H1 (cell line): ENCODE results near the gene CHI3L2. TPM values are rescaled to one million over a fixed set of nuclear protein-coding genes. Genes with fewer than 3 reads are reported as not detected.

Source experiments
- CTCF ChIA-PET: fragments of 300-600 bp; sonication (Branson Sonifier 250); formaldehyde crosslinking; loops from one replicate; lab custom pipeline; 2021; ENCODE audit not compliant: partially characterized antibody; lab: Charles Lee
- POLR2A ChIA-PET: fragments of 300-600 bp; sonication (Branson Sonifier 250); formaldehyde crosslinking; loops from one replicate; lab custom pipeline; 2021; ENCODE audit warnings: inconsistent platforms; ENCODE audit not compliant: partially characterized antibody; lab: Charles Lee
- DNase-seq, 2 experiments: peaks; one replicate each; pipeline versions ENCODE4 v3.0.0 to v3.0.0-alpha.2; 2010 to 2022; ENCODE audit warnings: low spot score in 2 of 2, low read depth in 1 of 2, mixed read lengths in 1 of 2
- FAIRE-seq: peaks from 2 replicates; lab custom pipeline; 2011; peaks lifted over from hg19 to GRCh38; lab: Jason Lieb, UNC
- H2AFZ ChIP-seq: 2 replicates; pipeline ENCODE4 v1.8.1; 2012; ENCODE audit warnings: low read length, inconsistent platforms
- H2AK5ac ChIP-seq: 2 replicates; pipeline ENCODE4 v1.6.1; 2013; ENCODE audit warnings: low read depth, low read length
- H2BK120ac ChIP-seq: replicated peaks from 2 replicates; pipeline ENCODE3; 2013; ENCODE audit warnings: low read depth, low read length, inconsistent platforms
- H2BK12ac ChIP-seq: 2 replicates; pipeline ENCODE4 v1.6.1; 2013; ENCODE audit warnings: low read depth, low read length
- H2BK15ac ChIP-seq: 2 replicates; pipeline ENCODE4 v1.6.1; 2013; ENCODE audit warnings: low read length
- H2BK20ac ChIP-seq: 2 replicates; pipeline ENCODE4 v1.6.1; 2013; ENCODE audit warnings: low read length
- H2BK5ac ChIP-seq: 2 replicates; pipeline ENCODE4 v1.6.1; 2013; ENCODE audit warnings: low read depth, low read length
- H3K14ac ChIP-seq: 2 replicates; pipeline ENCODE4 v1.6.1; 2013; ENCODE audit warnings: inconsistent platforms; ENCODE audit not compliant: insufficient read length
- H3K18ac ChIP-seq: 2 replicates; pipeline ENCODE4 v1.6.1; 2013; ENCODE audit warnings: low read length; ENCODE audit errors: extremely low read depth
- H3K23ac ChIP-seq: 2 replicates; pipeline ENCODE4 v1.6.1; 2013; ENCODE audit warnings: inconsistent platforms; ENCODE audit not compliant: insufficient read length
- H3K23me2 ChIP-seq: 2 replicates; pipeline ENCODE4 v1.6.1; 2013; ENCODE audit warnings: low read depth, low read length
- H3K27ac ChIP-seq: 2 replicates; pipeline ENCODE4 v1.6.1; 2011; ENCODE audit warnings: low read depth, low read length, inconsistent platforms
- H3K27me3 ChIP-seq, 4 experiments: replicated peaks in 1 of 4; 1 replicate in 1 of 4; 2 replicates in 3 of 4; pipeline versions ENCODE4 v1.6.1 to v1.8.1; 2011 to 2013; ENCODE audit warnings: low read length in 3 of 4, mild to moderate bottlenecking in 3 of 4, inconsistent platforms in 2 of 4, mixed read lengths in 2 of 4, moderate library complexity in 1 of 4; ENCODE audit not compliant: control insufficient read depth in 3 of 4, insufficient read depth in 3 of 4; ENCODE audit errors: extremely low read depth in 1 of 4
- H3K36me3 ChIP-seq, 4 experiments: 2 replicates each; pipeline versions ENCODE4 v1.6.1 to v1.8.1; 2011 to 2013; ENCODE audit warnings: mild to moderate bottlenecking in 4 of 4, low read length in 3 of 4, moderate library complexity in 2 of 4, control low read depth in 1 of 4, inconsistent platforms in 1 of 4; ENCODE audit not compliant: insufficient read depth in 4 of 4, control insufficient read depth in 2 of 4
- H3K4ac ChIP-seq: replicated peaks from 2 replicates; pipeline ENCODE3; 2013; ENCODE audit warnings: low read length, low read depth, mixed read lengths, inconsistent platforms; ENCODE audit not compliant: insufficient read length
- H3K4me1 ChIP-seq, 4 experiments: replicated peaks in 1 of 4; 1 replicate in 1 of 4; 2 replicates in 3 of 4; pipeline versions ENCODE4 v1.6.1 to v1.8.1; 2011 to 2013; ENCODE audit warnings: low read length in 3 of 4, inconsistent platforms in 2 of 4, mixed read lengths in 1 of 4; ENCODE audit not compliant: insufficient read depth in 4 of 4, control insufficient read depth in 3 of 4
- H3K4me2 ChIP-seq, 2 experiments: 2 replicates each; pipeline versions ENCODE4 v1.6.1 to v1.8.1; 2011 to 2013; ENCODE audit warnings: low read depth in 2 of 2, low read length in 2 of 2, control low read depth in 1 of 2, inconsistent platforms in 1 of 2, mild to moderate bottlenecking in 1 of 2; ENCODE audit not compliant: insufficient read depth in 1 of 2
- H3K4me3 ChIP-seq, 4 experiments: fragments of 200-600, 300-600 bp in 1 of 4; sonication (generic), shearing (Covaris generic), sonication (Bioruptor Twin) in 1 of 4; 2 replicates each; pipeline versions ENCODE4 v1.5.1 to v1.8.1; 2011 to 2016; ENCODE audit warnings: low read length in 4 of 4, low read depth in 3 of 4, control low read depth in 2 of 4, inconsistent platforms in 2 of 4, mild to moderate bottlenecking in 2 of 4, mixed read lengths in 1 of 4, moderate library complexity in 1 of 4; ENCODE audit not compliant: insufficient read depth in 2 of 4; ENCODE audit errors: extremely low read depth in 1 of 4
- H3K56ac ChIP-seq: replicated peaks from 2 replicates; pipeline ENCODE3; 2013; ENCODE audit warnings: low read depth, mild to moderate bottlenecking, mixed read lengths, low read length, inconsistent platforms; ENCODE audit not compliant: insufficient read length
- H3K79me1 ChIP-seq: 2 replicates; pipeline ENCODE4 v1.6.1; 2013; ENCODE audit warnings: low read depth, low read length, control low read depth
- H3K79me2 ChIP-seq, 2 experiments: 2 replicates each; pipeline versions ENCODE4 v1.6.1 to v1.8.1; 2012 to 2013; ENCODE audit warnings: low read length in 2 of 2, mild to moderate bottlenecking in 2 of 2, inconsistent platforms in 1 of 2; ENCODE audit not compliant: insufficient read depth in 2 of 2, control insufficient read depth in 1 of 2
- H3K9ac ChIP-seq, 4 experiments: replicated peaks in 1 of 4; 1 replicate in 1 of 4; 2 replicates in 3 of 4; pipeline versions ENCODE4 v1.6.1 to v1.8.1; 2011 to 2013; ENCODE audit warnings: low read depth in 3 of 4, low read length in 3 of 4, control low read depth in 2 of 4, mild to moderate bottlenecking in 2 of 4, moderate library complexity in 2 of 4, inconsistent platforms in 1 of 4; ENCODE audit errors: extremely low read depth in 1 of 4
- H3K9me3 ChIP-seq, 2 experiments: 2 replicates each; pipeline versions ENCODE4 v1.6.1 to v1.8.1; 2012 to 2013; ENCODE audit warnings: mild to moderate bottlenecking in 2 of 2, moderate library complexity in 2 of 2, control low read depth in 1 of 2, inconsistent platforms in 1 of 2, low read depth in 1 of 2, low read length in 1 of 2, mixed read lengths in 1 of 2; ENCODE audit not compliant: insufficient read depth in 2 of 2
- H4K20me1 ChIP-seq, 2 experiments: replicated peaks in 1 of 2; 2 replicates each; pipeline versions ENCODE3 to v1.8.1; 2011 to 2013; ENCODE audit warnings: inconsistent platforms in 2 of 2, low read length in 2 of 2, mild to moderate bottlenecking in 1 of 2; ENCODE audit not compliant: insufficient read depth in 2 of 2, control insufficient read depth in 1 of 2
- H4K5ac ChIP-seq: 2 replicates; pipeline ENCODE4 v1.6.1; 2013; ENCODE audit warnings: low read length, low read depth, mixed read lengths, inconsistent platforms; ENCODE audit not compliant: insufficient read length
- H4K8ac ChIP-seq: 2 replicates; pipeline ENCODE4 v1.8.0; 2013; ENCODE audit warnings: mild to moderate bottlenecking, moderate library complexity, low read length, inconsistent platforms; ENCODE audit not compliant: insufficient read depth; ENCODE audit errors: extremely low read depth
- H4K91ac ChIP-seq: replicated peaks from 2 replicates; pipeline ENCODE3; 2013; ENCODE audit warnings: low read length, mixed read lengths, inconsistent platforms; ENCODE audit not compliant: insufficient read length
- ASH2L ChIP-seq: fragments of 200-600, 300-600 bp; sonication (generic); IDR thresholded peaks from one replicate; pipeline ENCODE4 v1.7.1; 2017; ENCODE audit warnings: low read length
- BACH1 ChIP-seq: IDR thresholded peaks from 2 replicates; pipeline ENCODE4 v1.6.1; 2012; ENCODE audit warnings: low read length, improper control_type of control experiment
- CBX5 ChIP-seq: fragments of 300-800, 300-1000 bp; sonication (generic); IDR thresholded peaks from 2 replicates; pipeline ENCODE4 v1.7.1; 2016; ENCODE audit warnings: antibody characterized with exemption, low read length, low read depth
- FOSL1 ChIP-seq: IDR thresholded peaks from 2 replicates; pipeline ENCODE4 v1.6.1; 2011; ENCODE audit warnings: mild to moderate bottlenecking, low read depth, low read length, moderate library complexity; ENCODE audit not compliant: insufficient read depth
- HDAC6 ChIP-seq: IDR thresholded peaks from one replicate; pipeline ENCODE4 v1.7.1; 2012; ENCODE audit warnings: low read depth, mild to moderate bottlenecking, inconsistent platforms, low read length, moderate library complexity
- JUN ChIP-seq: IDR thresholded peaks from 2 replicates; pipeline ENCODE4 v1.6.1; 2011; ENCODE audit warnings: low read depth, mild to moderate bottlenecking, improper control_type of control experiment, low read length
- KDM5A ChIP-seq: fragments of 200-600 bp; IDR thresholded peaks from 2 replicates; pipeline ENCODE4 v1.7.1; 2012; ENCODE audit warnings: mild to moderate bottlenecking, low read length, inconsistent platforms, mixed read lengths
- PHF8 ChIP-seq: fragments of 200-600 bp; sonication (generic); conservative IDR thresholded peaks from 2 replicates; pipeline ENCODE4 v1.7.1; 2012; ENCODE audit warnings: low read depth, mild to moderate bottlenecking, inconsistent platforms, low read length, moderate library complexity
- RXRA ChIP-seq: IDR thresholded peaks from 2 replicates; pipeline ENCODE4 v1.6.1; 2011; ENCODE audit warnings: low read depth, mild to moderate bottlenecking, low read length, moderate library complexity; ENCODE audit not compliant: insufficient read depth
- SP4 ChIP-seq: IDR thresholded peaks from 2 replicates; pipeline ENCODE4 v1.6.1; 2012; ENCODE audit warnings: low read length, inconsistent platforms
- WGBS, 2 experiments: shearing (Covaris generic) in 1 of 2; methylation state at CpG; one replicate each; pipeline versions ENCODE4 v1.1.6 to v1.1.7; 2013 to 2015; ENCODE audit warnings: low lambda C conversion rate in 2 of 2, mixed read lengths in 2 of 2, inconsistent platforms in 1 of 2, low coverage in 1 of 2, missing lambda C conversion rate in 1 of 2; ENCODE audit not compliant: insufficient replicate concordance in 2 of 2, insufficient coverage in 1 of 2, insufficient read length in 1 of 2; ENCODE audit errors: extremely low coverage in 1 of 2, missing lambda C conversion rate in 1 of 2; 5-methylcytosine and 5-hydroxymethylcytosine counted together
- polyA plus RNA-seq, 7 experiments: library from polyadenylated mRNA; depleted of rRNA in 3 of 7; stranded (reverse) in 5 of 7; unstranded in 2 of 7; fragments of >200 nt in 5 of 7; fragments of 200-250 nt in 2 of 7; gene quantifications; 1 replicate in 5 of 7; 2 replicates in 1 of 7; 4 replicates in 1 of 7; pipeline versions ENCODE4 v1.2.1 to v1.2.3, GENCODE V29; 2011 to 2013; ENCODE audit warnings: missing spikeins in 2 of 7, mixed read lengths in 2 of 7
- total RNA-seq: library from RNA; stranded (reverse); fragmentation: NEBNext Ultra II Directional; extraction: Animal tissue kit (Norgen Biotek cat#: 25700); gene quantifications from 2 replicates; pipeline ENCODE4 v1.2.1, GENCODE V29; 2021
- TF ChIP-seq, protein P1 (sequence below), 3 experiments: IDR thresholded peaks; 1 replicate in 2 of 3; 2 replicates in 1 of 3; pipeline versions ENCODE4 v1.5.1 to v1.6.1; 2011; ENCODE audit warnings: low read length in 3 of 3, mild to moderate bottlenecking in 3 of 3, inconsistent platforms in 2 of 3, low read depth in 1 of 3, moderate library complexity in 1 of 3; ENCODE audit not compliant: insufficient read depth in 1 of 3; ENCODE audit errors: control extremely low read depth in 1 of 3
- TF ChIP-seq, protein P2 (sequence below): IDR thresholded peaks from 2 replicates; pipeline ENCODE4 v1.6.1; 2012; ENCODE audit warnings: inconsistent platforms

Gene CHI3L2
- total and polyA plus RNA-seq, 2 of the 8 experiments (the other 6 are each of a cell fraction or from before 2014, with no cell fraction given) = not detected

DNA sequence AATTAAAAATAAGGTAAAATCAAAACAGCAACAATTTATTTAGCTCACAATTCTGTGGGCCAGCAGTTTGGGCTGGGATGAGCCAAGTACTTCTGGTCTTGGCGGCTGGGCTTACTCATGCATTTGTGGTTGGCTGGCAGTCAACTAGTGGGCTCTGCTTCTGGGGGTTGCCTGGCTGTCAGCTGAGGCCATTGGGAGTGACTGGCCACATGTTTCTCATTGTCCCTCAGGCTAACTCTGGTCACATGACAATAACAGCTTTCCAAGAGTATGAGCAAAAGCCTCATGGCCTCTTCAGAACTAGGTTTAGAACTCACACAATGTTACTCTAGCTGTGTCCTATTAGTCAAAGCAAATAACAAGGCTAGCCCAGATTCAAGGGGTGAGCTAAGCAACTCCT lies 47.6 kb downstream of the CHI3L2 start:
- no peak for DNase-seq
- H3K18ac ChIP-seq = no peak overlapping the region
- H3K23me2 ChIP-seq = no peaks in the 10 kb centered on the region
- H2BK15ac ChIP-seq = no peak overlapping the region
- no peak overlapping the region for H2AK5ac ChIP-seq
- FAIRE-seq = no peak
- H3K14ac ChIP-seq = no peak overlapping the region
- no peak overlapping the region for H3K9ac ChIP-seq
- no peak overlapping the region for H3K4ac ChIP-seq
- no peak overlapping the region for H4K8ac ChIP-seq
- H3K9me3 ChIP-seq = no peaks in the 10 kb centered on the region
- H3K79me2 ChIP-seq = no peaks in the 10 kb centered on the region
- H4K91ac ChIP-seq = no peak overlapping the region
- no peak overlapping the region for H4K5ac ChIP-seq
- ChIA-PET CTCF (interaction anchor here (1.4 to 2.0 kb wide), 3 partner anchors 11 to 25 kb away, joined by 3 to 5 read pairs (median 3); no protein-coding TSS in a partner anchor), POLR2A (no interaction called here)
- no peak overlapping the region for H3K4me2 ChIP-seq
- H3K27ac ChIP-seq = no peak overlapping the region
- H2BK5ac ChIP-seq = no peak overlapping the region
- no peak overlapping the region for H3K56ac ChIP-seq
- H2BK20ac ChIP-seq = no peak overlapping the region
- H2AFZ ChIP-seq = peak overlapping the region; percentile 93; the same call in 1 of the 2 replicates
- no peaks in the 10 kb centered on the region for H3K79me1 ChIP-seq
- H3K4me1 ChIP-seq = peaks cover 0 to 13% (median 6%) of the 10 kb centered on the region in 4 experiments; a peak in 4 of 7 replicates
- H3K36me3 ChIP-seq = no peaks in the 10 kb centered on the region
- H2BK120ac ChIP-seq = no peak overlapping the region
- H3K27me3 ChIP-seq = peaks cover 0 to 12% (median 7%) of the 10 kb centered on the region in 4 experiments; a peak in 4 of 7 replicates
- WGBS, 2 experiments = 93% methylated on average over 1 of the region's 1 CpG; no CpG with 5 or more reads in 1 of the 2 experiments
- no peaks in the 10 kb centered on the region for H4K20me1 ChIP-seq
- no peak overlapping the region for H3K4me3 ChIP-seq
- no peak overlapping the region for H3K23ac ChIP-seq
- no peak overlapping the region for H2BK12ac ChIP-seq
- TF ChIP-seq, protein P1, sequence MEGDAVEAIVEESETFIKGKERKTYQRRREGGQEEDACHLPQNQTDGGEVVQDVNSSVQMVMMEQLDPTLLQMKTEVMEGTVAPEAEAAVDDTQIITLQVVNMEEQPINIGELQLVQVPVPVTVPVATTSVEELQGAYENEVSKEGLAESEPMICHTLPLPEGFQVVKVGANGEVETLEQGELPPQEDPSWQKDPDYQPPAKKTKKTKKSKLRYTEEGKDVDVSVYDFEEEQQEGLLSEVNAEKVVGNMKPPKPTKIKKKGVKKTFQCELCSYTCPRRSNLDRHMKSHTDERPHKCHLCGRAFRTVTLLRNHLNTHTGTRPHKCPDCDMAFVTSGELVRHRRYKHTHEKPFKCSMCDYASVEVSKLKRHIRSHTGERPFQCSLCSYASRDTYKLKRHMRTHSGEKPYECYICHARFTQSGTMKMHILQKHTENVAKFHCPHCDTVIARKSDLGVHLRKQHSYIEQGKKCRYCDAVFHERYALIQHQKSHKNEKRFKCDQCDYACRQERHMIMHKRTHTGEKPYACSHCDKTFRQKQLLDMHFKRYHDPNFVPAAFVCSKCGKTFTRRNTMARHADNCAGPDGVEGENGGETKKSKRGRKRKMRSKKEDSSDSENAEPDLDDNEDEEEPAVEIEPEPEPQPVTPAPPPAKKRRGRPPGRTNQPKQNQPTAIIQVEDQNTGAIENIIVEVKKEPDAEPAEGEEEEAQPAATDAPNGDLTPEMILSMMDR (IDR thresholded peaks at IDR 0.05; ENCODE audit: control extremely low read depth in 1 of 3, insufficient read depth in 1 of 3, low read depth in 1 of 3, low read length in 3 of 3) = no peak
- TF ChIP-seq BACH1 (no peak), ASH2L (no peak), RXRA (no peak), CBX5 (no peak), JUN (no peak), PHF8 (no peak), KDM5A (no peak), HDAC6 (no peak), FOSL1 (no peak), SP4 (no peak)
- TF ChIP-seq, protein P2, sequence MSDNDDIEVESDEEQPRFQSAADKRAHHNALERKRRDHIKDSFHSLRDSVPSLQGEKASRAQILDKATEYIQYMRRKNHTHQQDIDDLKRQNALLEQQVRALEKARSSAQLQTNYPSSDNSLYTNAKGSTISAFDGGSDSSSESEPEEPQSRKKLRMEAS = no peak
